B cell (primary cell): ENCODE results near the gene HLA-A.
"Not testable (repeated sequence)": the region's sequence is repeated elsewhere in the genome, so short reads cannot be mapped to it uniquely, and the experiment has no call there.

ENCODE experiments used
- CTCF ChIP-seq: fragments of 200-600 bp; IDR thresholded peaks from one replicate; pipeline ENCODE4 v1.8.0; 2022; ENCODE audit warnings: antibody characterized with exemption, mild to moderate bottlenecking
- EZH2 ChIP-seq: IDR thresholded peaks from 2 replicates; pipeline ENCODE4 v1.6.1; 2012; ENCODE audit warnings: borderline replicate concordance, low read depth, mild to moderate bottlenecking, moderate library complexity, low read length; ENCODE audit not compliant: insufficient read depth, poor library complexity, severe bottlenecking

DNA sequence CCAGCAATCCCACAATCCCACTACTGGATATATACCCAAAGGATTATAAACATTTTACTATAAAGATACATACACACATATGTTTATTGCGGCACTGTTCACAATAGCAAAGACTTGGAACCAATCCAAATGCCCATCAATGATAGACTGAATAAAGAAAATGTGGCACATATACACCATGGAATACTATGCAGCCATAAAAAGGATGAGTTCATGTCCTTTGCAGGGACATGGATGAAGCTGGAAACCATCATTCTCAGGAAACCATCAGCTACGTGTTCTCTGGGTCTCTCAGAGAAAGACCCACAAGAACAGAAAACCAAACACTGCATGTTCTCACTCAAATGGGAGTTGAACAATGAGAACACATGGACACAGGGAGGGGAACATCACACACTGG lies 21.4 kb downstream of the HLA-A start:
- not testable (repeated sequence) for TF ChIP-seq EZH2, CTCF
